Cardiac muscle cell (in vitro differentiated cells and primary cell): ENCODE measurements around the gene SEPTIN12. TPM values are rescaled to one million over a fixed set of nuclear protein-coding genes. Genes with fewer than 3 reads are reported as not detected.

Experiments
- DNase-seq, 2 donors: peaks; one replicate each; pipeline versions ENCODE4 v3.0.0 to v3.0.0-alpha.2; 2010 to 2017; ENCODE audit warnings: low read depth in 1 of 2, low spot score in 1 of 2
- H3K27ac ChIP-seq: fragments of 200-600 bp; sonication (generic); 2 replicates; pipeline ENCODE4 v1.5.1; 2016
- H3K27me3 ChIP-seq: fragments of 200-600 bp; sonication (generic); 2 replicates; pipeline ENCODE4 v1.6.0; 2016; ENCODE audit warnings: control low read depth
- H3K36me3 ChIP-seq: fragments of 200-600 bp; sonication (generic); 2 replicates; pipeline ENCODE4 v1.5.1; 2016; ENCODE audit warnings: control low read depth
- H3K4me1 ChIP-seq: fragments of 200-600 bp; sonication (generic); 2 replicates; pipeline ENCODE4 v1.8.1; 2017; ENCODE audit warnings: low read depth, mild to moderate bottlenecking, mixed run types
- H3K4me3 ChIP-seq: fragments of 200-600 bp; sonication (generic); 2 replicates; pipeline ENCODE4 v1.5.1; 2016; ENCODE audit warnings: mild to moderate bottlenecking
- H3K9me3 ChIP-seq: fragments of 200-600 bp; sonication (generic); 2 replicates; pipeline ENCODE4 v1.5.1; 2017; ENCODE audit warnings: low read depth, mild to moderate bottlenecking, control low read depth
- CTCF ChIP-seq: IDR thresholded peaks from 2 replicates; pipeline ENCODE4 v1.5.1; 2012; ENCODE audit warnings: low read depth, mild to moderate bottlenecking, low read length
- polyA plus RNA-seq: library from polyadenylated mRNA; unstranded; fragments of >200 nt; fragmentation: Nextera tagmentation; extraction: Ambion mirVana; gene quantifications from 2 replicates; pipeline ENCODE4 v1.2.1, GENCODE V29; 2016
- total RNA-seq: library from RNA; depleted of rRNA; stranded (reverse); fragments of >200 nt; gene quantifications from 2 replicates; pipeline ENCODE4 v1.2.3, GENCODE V29; 2016

Gene SEPTIN12
- total and polyA plus RNA-seq, 2 experiments from 2014 or later: 2.9 to 7.3 TPM

DNA sequence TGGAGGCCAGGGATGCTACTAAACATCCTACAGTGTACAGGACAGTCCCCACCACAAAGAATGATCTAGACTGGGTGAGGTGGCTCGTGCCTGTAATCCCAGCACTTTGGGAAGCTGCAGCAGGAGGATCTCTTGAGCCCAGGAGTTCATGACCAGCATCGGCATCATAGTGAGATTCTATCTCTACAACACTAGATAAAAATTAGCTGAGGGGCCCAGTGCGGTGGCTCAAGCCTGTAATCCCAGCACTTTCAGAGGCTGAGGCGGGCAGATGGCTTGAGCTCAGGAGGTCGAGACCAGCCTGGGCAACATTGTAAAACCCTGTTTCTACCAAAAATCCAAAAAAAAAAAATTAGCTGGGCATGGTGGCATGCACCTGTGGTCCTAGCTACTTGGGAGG lies 15.8 kb downstream of the SEPTIN12 start:
- H3K4me1 ChIP-seq: peaks cover 4% of the 10 kb centered on the region
- no peaks in the 10 kb centered on the region for H3K36me3 ChIP-seq
- DNase-seq: no peak
- H3K27me3 ChIP-seq: no peaks in the 10 kb centered on the region
- H3K9me3 ChIP-seq: no peaks in the 10 kb centered on the region
- no peak overlapping the region for H3K27ac ChIP-seq
- H3K4me3 ChIP-seq: no peak overlapping the region
- no peak for TF ChIP-seq CTCF

DNA sequence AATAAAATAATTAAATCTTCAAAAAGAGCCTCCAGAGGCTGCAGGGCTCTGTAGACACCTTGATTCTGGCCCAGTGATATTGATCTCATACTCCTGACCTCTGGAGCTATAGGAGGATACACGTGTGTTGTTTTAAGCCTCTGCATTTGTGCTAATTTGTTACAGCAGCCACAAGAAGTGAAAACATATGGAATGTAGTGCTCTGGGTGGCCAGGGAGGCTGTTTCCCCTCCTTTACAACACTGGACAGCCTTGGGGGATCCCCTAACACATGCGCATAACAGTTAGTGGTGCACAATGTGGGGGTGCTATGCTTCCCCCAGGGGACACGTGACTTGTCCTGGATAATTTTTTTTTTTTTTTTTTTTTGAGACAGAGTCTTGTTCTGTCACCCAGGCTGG lies 16.5 kb downstream of the SEPTIN12 start:
- no peak for DNase-seq
- no peak overlapping the region for H3K27ac ChIP-seq
- no peaks in the 10 kb centered on the region for H3K9me3 ChIP-seq
- no peaks in the 10 kb centered on the region for H3K27me3 ChIP-seq
- no peaks in the 10 kb centered on the region for H3K36me3 ChIP-seq
- no peak for TF ChIP-seq CTCF
- H3K4me3 ChIP-seq: no peak overlapping the region
- peaks cover 4% of the 10 kb centered on the region for H3K4me1 ChIP-seq

DNA sequence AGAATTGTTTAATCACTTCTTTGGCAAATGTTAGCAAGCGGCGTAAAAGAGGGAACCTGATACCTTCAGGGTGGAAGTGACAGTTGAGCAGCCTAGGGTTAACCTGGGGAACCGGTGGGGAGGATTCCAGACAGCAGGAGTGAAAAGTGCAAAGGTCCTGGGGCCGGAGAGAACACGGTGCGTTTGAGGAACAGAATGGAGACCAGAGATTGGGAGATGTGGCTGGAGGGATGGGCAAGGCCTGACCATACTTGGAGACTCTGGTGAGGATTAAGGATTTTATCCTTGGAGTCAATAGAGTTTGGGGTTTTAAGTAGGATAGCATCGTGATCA lies 18.9 kb downstream of the SEPTIN12 start:
- peaks cover 3% of the 10 kb centered on the region for H3K36me3 ChIP-seq
- TF ChIP-seq CTCF: no peak
- H3K9me3 ChIP-seq: no peaks in the 10 kb centered on the region
- H3K27ac ChIP-seq: peak overlapping the region; percentile 2
- H3K4me3 ChIP-seq: no peak overlapping the region
- no peak for DNase-seq
- no peaks in the 10 kb centered on the region for H3K27me3 ChIP-seq
- peaks cover 4% of the 10 kb centered on the region for H3K4me1 ChIP-seq

DNA sequence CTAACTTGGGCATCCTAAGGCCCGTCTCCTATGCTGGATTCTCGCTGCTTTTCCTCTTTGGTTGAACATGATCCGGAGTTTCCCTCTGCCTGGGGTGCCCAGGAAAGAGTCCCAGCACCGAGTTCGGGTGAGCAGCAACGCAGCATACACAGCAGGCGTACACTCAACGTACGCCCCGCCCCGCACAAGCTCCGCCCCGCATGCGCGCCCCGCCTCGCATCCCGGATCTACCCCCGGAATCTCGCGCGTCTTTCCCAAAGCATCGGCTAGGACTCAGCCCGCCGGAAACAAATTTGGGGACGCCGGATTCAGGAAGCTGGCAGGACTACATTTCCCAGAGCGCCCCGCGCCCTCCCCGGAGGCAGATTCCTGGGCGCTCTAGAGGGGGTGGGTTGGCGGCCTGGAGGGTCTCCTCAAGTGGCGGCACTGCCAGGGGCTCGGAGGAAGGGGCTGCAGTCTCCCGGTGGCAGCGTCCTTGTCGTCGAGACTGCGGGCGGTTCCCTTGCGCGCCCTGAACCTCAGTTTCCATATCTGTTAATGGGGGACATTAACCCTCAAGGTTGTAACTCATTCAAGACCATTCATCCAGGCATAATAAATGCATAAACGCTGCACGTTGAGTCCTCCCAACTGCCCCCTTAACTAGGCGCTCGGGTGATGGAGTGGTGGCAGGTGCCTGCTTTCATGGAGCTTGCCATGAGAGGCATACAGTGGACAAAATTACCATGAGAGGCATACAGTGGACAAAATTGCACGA lies 19.4 kb downstream of the SEPTIN12 start:
- Histone ChIP-seq H3K36me3 (peaks cover 4% of the 10 kb centered on the region), H3K27ac (peak overlapping the region; percentile 65), H3K27me3 (no peaks in the 10 kb centered on the region), H3K4me3 (peak overlapping the region; percentile 52), H3K4me1 (peaks cover 4% of the 10 kb centered on the region), H3K9me3 (no peaks in the 10 kb centered on the region)
- no peak for TF ChIP-seq CTCF
- DNase-seq: peak; percentile 96 to 98

DNA sequence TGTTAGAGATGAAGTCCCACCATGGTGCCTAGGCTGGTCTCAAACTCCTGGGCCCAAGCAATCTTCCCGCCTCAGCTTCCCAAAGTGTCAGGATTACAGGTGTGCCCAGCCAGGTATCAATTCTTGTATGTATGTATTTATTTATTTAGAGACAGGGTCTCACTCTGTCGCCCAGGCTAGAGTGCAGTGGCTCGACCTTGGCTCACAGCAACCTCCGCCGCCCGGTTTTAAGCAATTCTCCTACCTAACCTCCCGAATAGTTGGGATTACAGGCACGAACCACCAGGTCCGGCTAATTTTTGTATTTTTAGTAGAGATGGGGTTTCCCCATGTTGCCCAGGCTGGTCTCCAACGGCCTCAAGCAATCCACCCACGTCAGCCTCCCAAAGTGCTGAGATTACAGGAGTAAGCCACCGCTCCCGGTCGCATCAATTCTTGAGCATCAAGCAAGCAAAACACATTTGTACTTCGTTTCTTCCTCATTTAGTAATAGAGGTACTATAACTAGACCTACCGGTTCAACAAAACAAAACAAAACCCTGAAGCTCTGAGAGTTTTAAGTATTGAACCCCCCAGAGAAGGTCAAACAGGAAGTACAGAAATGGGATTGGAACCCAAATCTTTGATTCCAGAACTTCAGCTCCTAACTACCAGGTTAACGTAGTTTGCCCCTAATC lies 20.1 kb downstream of the SEPTIN12 start:
- H3K4me1 ChIP-seq: peaks cover 4% of the 10 kb centered on the region
- no peaks in the 10 kb centered on the region for H3K27me3 ChIP-seq
- H3K4me3 ChIP-seq: peak overlapping the region; percentile 52
- peak in 1 of 2 donors; percentile 26 for DNase-seq
- no peak for TF ChIP-seq CTCF
- peak overlapping the region; percentile 65 for H3K27ac ChIP-seq
- no peaks in the 10 kb centered on the region for H3K9me3 ChIP-seq
- H3K36me3 ChIP-seq: peaks cover 9% of the 10 kb centered on the region
